ENCODE data around the gene SFSWAP. TPM values are rescaled to one million over a fixed set of nuclear protein-coding genes. Genes with fewer than 3 reads are reported as not detected.
"Not testable (repeated sequence)": the region's sequence is repeated elsewhere in the genome, so short reads cannot be mapped to it uniquely, and the experiment has no call there.

The SFSWAP gene
- total RNA-seq = 59.8 TPM

GRCh38 chr12:131710464-131711457 is at the start of gene SFSWAP:
SFSWAP (plus strand) TSS chr12:131711090; CDS start chr12:131711230, 140 bp downstream.
- DNase-seq (ENCODE audit: low spot score) = peak; percentile 76

GRCh38 chr12:131661170-131661985 is 49.5 kb upstream of the SFSWAP start:
- DNase-seq (ENCODE audit: low spot score) = not testable (repeated sequence)

GRCh38 chr12:131661986-131662288 is 49.0 kb upstream of the SFSWAP start:
- not testable (repeated sequence) for DNase-seq (ENCODE audit: low spot score)

GRCh38 chr12:131662346-131662745 is 48.5 kb upstream of the SFSWAP start:
- DNase-seq (ENCODE audit: low spot score) = not testable (repeated sequence)

- not testable (repeated sequence) for DNase-seq (ENCODE audit: low spot score)
Measured at GRCh38 chr12:131665666-131666065, 45.2 kb upstream of the SFSWAP start.

- not testable (repeated sequence) for DNase-seq (ENCODE audit: low spot score)
Measured at GRCh38 chr12:131666486-131666885, 44.4 kb upstream of the SFSWAP start.

GRCh38 chr12:131666978-131667601 is 43.8 kb upstream of the SFSWAP start:
- not testable (repeated sequence) for DNase-seq (ENCODE audit: low spot score)

DNA sequence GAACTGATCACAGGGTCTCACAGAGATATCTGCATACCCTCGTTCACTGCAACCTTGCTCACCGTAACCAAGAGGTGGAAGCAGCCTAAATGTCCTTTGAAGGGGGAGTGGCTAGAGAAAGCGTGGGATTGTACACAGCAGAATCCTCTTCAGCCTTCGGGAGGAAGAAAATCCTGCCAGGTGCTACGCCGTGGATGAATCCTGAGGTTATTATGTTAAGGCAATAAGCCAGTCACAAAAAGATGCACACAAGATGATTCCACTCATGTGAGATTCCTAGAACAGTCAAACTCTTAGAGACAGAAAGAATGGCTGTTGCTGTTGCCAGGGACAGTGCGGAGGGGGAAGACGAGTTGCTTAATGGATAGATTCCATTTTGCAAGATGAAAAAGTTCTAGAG is 39.6 kb upstream of the SFSWAP start:
- DNase-seq (ENCODE audit: low spot score) = no peak

DNA sequence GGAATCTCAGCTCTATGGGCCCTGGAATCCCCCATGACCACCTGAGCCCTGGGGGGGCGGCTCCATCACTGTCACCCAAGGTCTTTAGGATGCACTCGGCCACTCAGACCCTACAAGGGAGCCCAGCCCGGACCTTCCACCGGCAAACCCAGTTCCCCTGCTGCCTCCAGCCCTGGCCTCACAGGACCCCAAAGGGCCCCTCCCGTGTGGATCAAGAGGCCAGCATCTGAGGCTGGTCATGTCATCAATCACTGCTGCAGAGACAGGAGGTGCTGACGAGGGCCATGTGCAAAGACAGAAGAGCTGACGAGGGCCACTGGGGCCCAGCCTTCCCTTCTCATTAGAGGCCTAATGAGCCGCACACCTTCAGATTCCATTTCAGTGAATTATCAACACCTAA is 39.0 kb upstream of the SFSWAP start:
- DNase-seq (ENCODE audit: low spot score) = no peak

DNA sequence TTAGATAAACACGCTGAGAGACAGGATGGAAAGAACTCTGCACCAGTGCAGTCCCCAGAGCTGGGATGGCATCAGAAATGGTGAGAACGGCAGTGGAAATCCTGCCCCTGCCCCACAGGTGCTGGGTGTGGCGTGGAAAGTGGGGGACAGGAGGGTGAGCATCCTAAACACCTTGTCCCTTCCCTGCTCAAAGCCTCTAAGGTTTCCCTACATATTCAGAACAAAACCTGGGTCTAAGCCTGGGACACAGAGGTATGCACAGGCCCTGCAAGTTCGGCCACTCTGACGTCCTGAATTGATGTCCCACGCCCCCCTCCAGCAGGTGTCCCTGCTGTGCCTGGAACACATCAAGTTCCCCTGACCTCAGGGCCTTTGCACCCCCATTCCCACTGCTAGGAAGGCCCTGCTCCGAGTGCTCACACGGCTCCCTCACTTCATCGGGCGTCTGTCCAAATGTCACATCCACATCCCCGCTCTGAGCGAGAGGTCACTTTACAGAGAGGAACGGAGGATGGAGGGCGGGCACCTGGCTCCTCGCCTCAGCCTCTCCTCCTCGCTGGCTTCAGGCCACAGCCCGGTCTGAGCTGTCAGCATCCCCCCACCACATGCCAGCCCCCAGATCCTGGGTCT is 38.5 kb upstream of the SFSWAP start:
- DNase-seq (ENCODE audit: low spot score) = no peak

DNA sequence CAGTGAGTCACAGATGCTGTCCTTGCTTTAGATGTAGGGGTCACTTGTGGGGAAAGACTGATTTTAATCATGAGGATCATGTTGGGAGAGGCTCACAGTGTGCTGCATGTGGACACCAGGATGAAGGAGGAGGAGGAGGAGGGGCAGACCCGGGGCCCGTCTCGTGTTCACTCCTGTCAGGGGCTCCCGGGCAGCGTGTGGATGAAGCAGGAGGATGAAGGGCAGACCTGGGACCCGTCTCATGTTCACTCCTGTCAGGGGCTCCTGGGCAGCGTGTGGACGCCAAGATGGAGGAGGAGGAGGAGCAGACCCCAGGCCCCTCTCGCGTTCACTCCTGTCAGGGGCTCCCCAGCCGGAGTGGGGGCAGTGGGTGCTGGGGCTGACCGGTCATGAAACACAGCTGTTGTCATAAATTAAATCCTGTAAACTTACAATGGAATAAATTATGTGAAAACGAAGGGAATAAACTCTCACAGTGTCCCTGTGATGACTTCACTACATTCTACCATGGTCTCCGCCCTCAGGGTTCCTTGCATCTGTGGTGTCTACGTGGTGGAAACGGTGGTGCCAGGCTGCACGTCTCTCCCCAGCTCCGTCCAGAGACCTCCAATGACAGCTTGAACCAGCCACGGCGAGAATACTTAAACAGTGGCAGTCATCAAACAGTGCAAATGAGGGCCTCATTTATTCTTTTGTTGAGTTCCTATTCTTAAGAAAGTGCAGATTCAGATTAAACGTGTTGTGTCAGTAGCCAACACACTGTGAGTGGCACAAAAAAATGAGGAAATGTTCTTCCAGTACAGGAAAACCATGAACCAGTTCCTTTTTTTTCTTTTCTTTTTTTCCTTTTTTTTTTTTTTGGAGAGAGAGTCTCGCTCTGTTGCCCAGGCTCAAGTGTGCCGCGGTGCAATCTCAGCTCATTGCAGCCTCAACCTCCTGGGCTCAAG is 37.7 kb upstream of the SFSWAP start:
- DNase-seq (ENCODE audit: low spot score) = no peak

- no peak for DNase-seq (ENCODE audit: low spot score)
Measured at GRCh38 chr12:131673888-131674257, 37.0 kb upstream of the SFSWAP start.

GRCh38 chr12:131674373-131674772 is 36.5 kb upstream of the SFSWAP start:
- no peak for DNase-seq (ENCODE audit: low spot score)

DNA sequence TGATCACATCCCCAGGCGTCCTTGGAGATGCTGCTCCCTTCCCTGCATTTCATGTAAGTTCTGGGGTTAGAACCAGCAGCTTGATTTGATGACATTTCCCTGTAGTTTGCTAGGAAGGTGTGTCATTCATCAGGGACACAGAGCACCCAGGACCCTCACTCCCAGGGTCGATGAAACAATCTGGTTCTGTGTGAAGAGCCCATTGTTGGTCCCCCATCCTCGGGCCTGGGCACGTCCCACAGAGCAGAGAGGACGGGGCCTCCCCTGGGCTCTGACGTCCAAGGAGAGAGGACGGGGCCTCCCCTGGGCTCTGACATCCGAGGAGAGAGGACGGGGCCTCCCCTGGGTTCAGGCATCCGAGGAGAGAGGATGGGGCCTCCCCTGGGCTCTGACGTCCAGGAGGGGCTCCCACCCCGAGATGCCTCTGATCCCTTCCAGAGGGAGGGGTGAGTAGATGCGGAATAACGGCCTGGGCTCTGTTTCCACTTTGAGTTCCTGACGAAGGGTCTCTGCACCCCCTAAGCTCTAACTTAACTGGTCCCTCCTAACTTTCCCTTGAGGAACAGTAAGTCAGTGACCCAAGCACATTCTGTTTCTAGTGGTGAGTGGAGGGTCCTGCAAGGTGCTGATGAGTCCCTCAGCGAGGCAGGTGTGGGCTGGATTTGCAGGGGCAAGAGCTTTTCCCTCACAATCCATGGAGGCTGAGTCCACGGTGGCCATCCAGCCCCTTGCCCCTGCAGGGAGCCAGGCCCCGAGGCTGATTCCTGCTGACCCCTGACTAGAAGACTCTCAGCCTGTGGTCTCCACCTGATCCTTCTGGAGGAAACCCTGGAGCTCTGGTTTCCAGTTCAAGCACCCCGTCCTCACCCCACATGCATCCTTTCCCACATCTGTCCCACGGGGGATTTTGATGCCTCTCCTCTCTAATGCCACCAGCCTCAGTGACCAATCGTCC is 35.5 kb upstream of the SFSWAP start:
- DNase-seq (ENCODE audit: low spot score) = no peak

DNA sequence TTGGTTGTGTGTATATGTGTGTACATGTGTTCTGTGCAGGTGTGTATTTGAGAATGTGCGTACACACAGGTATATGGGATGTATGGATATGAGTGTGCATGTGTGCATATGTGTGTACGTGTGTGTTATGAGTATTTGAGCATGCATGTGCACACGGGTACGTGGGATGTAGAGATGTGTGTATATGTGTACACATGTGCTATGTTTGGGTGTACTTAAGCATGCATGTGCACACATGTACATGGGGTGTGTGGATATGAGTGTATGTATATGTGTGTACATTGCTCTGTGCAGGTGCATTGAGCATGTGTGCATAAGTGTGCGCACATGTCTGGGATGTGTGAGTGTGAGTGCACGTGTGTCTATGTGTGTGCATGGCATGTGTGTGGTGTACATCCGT is 34.3 kb upstream of the SFSWAP start:
- no peak for DNase-seq (ENCODE audit: low spot score)

- DNase-seq (ENCODE audit: low spot score) = not testable (repeated sequence)
Measured at GRCh38 chr12:131677067-131677466, 33.8 kb upstream of the SFSWAP start.

GRCh38 chr12:131677699-131678098 is 33.2 kb upstream of the SFSWAP start:
- no peak for DNase-seq (ENCODE audit: low spot score)

DNA sequence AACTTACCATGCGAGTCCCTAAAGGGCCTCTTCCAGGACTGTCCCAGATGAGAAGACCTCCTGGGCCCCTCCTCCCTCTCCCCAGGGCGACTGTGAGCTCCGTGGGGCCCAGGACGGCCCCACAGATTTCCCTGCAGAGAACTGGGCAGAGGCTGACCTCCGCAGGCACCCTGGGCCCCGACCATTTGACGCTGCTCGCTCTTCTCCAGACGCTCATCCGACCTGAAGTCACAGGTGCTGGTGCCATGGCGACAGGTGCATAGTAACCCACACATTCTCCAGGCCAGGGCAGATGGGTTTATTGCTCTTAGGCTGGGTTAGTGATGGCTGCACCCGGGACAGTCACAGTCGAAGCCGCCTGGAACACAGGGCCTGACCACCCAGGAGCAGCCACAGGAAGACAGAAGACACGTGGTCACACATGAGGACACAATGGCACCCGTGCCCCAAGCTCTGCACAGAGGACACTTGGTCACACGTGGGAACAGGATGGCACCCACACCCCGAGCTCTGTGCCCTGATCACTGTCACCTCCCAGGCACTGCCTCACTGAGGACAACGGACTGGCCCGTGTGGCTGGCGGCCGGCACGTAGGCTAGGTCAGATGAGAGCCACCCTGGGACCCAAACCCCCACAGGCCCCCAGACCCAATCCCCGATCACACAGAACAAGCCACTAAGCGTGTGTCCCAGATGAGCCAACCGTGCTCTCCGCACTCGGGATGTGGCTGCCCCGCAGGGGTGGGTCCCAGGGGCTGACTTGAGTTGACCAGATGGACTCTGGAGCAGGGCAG is 32.3 kb upstream of the SFSWAP start:
- DNase-seq (ENCODE audit: low spot score) = not testable (repeated sequence)

DNA sequence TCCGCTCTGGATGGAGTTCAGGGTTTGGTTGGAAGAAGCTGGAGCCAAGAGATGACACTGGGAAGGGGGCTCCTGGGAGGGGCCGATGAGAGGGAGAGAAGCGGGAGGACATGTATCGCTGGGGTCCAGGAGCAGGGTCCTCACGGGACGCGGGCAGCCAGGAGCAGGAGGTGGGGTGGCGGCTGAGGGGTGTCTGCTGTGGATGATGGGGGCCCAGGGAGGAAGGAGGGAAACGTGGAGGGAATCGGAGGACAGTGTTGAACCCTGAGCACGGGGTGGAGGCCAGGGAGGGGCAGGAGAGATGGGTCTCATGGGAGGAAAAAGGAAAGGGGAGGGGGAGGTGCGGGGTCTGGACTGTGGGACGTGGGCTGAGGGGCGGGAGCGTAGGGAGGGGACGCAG is 31.7 kb upstream of the SFSWAP start:
- DNase-seq (ENCODE audit: low spot score) = not testable (repeated sequence)
